ENCODE measurements around the gene BEST4.

- TF ChIP-seq ZNF639 (tag by site-specific recombination; IDR thresholded peaks at IDR 0.05) (no peak), CTCF (tag by site-specific recombination; IDR thresholded peaks at IDR 0.05) (no peak), ZNF239 (tag by site-specific recombination; IDR thresholded peaks at IDR 0.05) (no peak)
Observed at GRCh38 chr1:44740179-44740617, 47.8 kb downstream of the BEST4 start.

All from HEK293 (cell line).